ENCODE measurements around the gene RAX2. TPM values are rescaled to one million over a fixed set of nuclear protein-coding genes. Genes with fewer than 3 reads are reported as not detected.
A peak's percentile ranks its signal among the peaks of the same experiment; 100 is the strongest.

The RAX2 gene
- total and polyA plus RNA-seq, 9 of the 15 experiments (the other 6 are each of a cell fraction or from before 2014, with no cell fraction given), result not detected

GRCh38 chr19:3733549-3734309 is 38.3 kb downstream of the RAX2 start (continued):
- TF ChIP-seq RAD21 (CRISPR knock-in tag; conservative IDR thresholded peaks at IDR 0.05 in 1 of 2, IDR thresholded peaks at IDR 0.05 in 1 of 2) (no peak), PHF21A (IDR thresholded peaks at IDR 0.05; ENCODE audit: borderline replicate concordance, low read depth) (peak; percentile 81), RCOR1 (IDR thresholded peaks at IDR 0.05; ENCODE audit: borderline replicate concordance in 1 of 2, low read depth in 2 of 2, low read length in 2 of 2) (0 out of 4 replicates have a peak, but pooled peaks of 1 of the 2 experiments have one; percentile 7), ZNF280B (CRISPR knock-in tag; IDR thresholded peaks at IDR 0.05) (no peak), ZNF518B (CRISPR knock-in tag; IDR thresholded peaks at IDR 0.05) (no peak), ASH1L (IDR thresholded peaks at IDR 0.05; ENCODE audit: borderline replicate concordance, low read depth, partially characterized antibody) (no peak), ZSCAN29 (IDR thresholded peaks at IDR 0.05) (peak; percentile 69), CBFA2T2 (conservative IDR thresholded peaks at IDR 0.05) (peak; percentile 16; the same call in 1 of the 2 replicates), CBFA2T3 (IDR thresholded peaks at IDR 0.05) (peak; percentile 45), STAT5A (IDR thresholded peaks at IDR 0.05; ENCODE audit: borderline replicate concordance, low read length) (no peak), MIER1 (IDR thresholded peaks at IDR 0.05; ENCODE audit: low read depth) (peak; percentile 100), ARID1B (IDR thresholded peaks at IDR 0.05) (0 out of 2 replicates have a peak, but pooled peaks have one; percentile 12), E2F4 (CRISPR knock-in tag; IDR thresholded peaks at IDR 0.05; ENCODE audit: low read depth) (no peak), SMAD4 (CRISPR knock-in tag; conservative IDR thresholded peaks at IDR 0.05) (0 out of 2 replicates have a peak, but pooled peaks have one; percentile 41)

Data from K562 (cell line).